Type B pancreatic cell (in vitro differentiated cells): ENCODE results near the gene AGBL3. TPM values are rescaled to one million over a fixed set of nuclear protein-coding genes. Genes with fewer than 3 reads are reported as not detected.

ENCODE experiments used
- DNase-seq: peaks from one replicate; pipeline ENCODE4 v3.0.0; 2021; ENCODE audit warnings: mixed read lengths; ENCODE audit not compliant: unreplicated experiment; ENCODE audit errors: extremely low spot score
- H3K27ac Mint-ChIP-seq: 2 replicates; pipeline ENCODE4 v1.8.0; 2021; ENCODE audit warnings: mild to moderate bottlenecking, mixed read lengths
- H3K27me3 Mint-ChIP-seq: 2 replicates; pipeline ENCODE4 v1.8.0; 2021; ENCODE audit warnings: mixed read lengths
- H3K36me3 Mint-ChIP-seq: 2 replicates; pipeline ENCODE4 v1.8.0; 2021; ENCODE audit warnings: mixed read lengths
- H3K4me1 Mint-ChIP-seq: one replicate; pipeline ENCODE4 v1.8.0; 2021; ENCODE audit warnings: mixed read lengths; ENCODE audit not compliant: unreplicated experiment
- H3K4me3 Mint-ChIP-seq: 2 replicates; pipeline ENCODE4 v1.8.0; 2021; ENCODE audit warnings: mild to moderate bottlenecking, mixed read lengths
- H3K9me3 Mint-ChIP-seq: 2 replicates; pipeline ENCODE4 v1.8.0; 2021; ENCODE audit warnings: mixed read lengths
- long read RNA-seq: library from polyadenylated mRNA; unstranded; transcript quantifications from one replicate; pipeline ENCODE4 v2.0.0, GENCODE V29; 2020
- total RNA-seq: library from RNA; stranded (reverse); gene quantifications from 2 replicates; pipeline ENCODE4 v1.2.1, GENCODE V29; 2021; ENCODE audit warnings: low replicate concordance
- TF ChIP-seq, protein P1 (sequence below): fragments of 200-600 bp; sonication (generic); conservative IDR thresholded peaks from 2 replicates; pipeline ENCODE4 v1.5.0; 2021; ENCODE audit warnings: antibody characterized with exemption, mild to moderate bottlenecking

Gene AGBL3
- total RNA-seq: 2.4 and 3.2 TPM in 2 replicates
- long read RNA-seq, partial matches to known transcripts: 1 of 14 reads
- long read RNA-seq, other reads (novel, unspliced or antisense): 12 of 14 reads

DNA sequence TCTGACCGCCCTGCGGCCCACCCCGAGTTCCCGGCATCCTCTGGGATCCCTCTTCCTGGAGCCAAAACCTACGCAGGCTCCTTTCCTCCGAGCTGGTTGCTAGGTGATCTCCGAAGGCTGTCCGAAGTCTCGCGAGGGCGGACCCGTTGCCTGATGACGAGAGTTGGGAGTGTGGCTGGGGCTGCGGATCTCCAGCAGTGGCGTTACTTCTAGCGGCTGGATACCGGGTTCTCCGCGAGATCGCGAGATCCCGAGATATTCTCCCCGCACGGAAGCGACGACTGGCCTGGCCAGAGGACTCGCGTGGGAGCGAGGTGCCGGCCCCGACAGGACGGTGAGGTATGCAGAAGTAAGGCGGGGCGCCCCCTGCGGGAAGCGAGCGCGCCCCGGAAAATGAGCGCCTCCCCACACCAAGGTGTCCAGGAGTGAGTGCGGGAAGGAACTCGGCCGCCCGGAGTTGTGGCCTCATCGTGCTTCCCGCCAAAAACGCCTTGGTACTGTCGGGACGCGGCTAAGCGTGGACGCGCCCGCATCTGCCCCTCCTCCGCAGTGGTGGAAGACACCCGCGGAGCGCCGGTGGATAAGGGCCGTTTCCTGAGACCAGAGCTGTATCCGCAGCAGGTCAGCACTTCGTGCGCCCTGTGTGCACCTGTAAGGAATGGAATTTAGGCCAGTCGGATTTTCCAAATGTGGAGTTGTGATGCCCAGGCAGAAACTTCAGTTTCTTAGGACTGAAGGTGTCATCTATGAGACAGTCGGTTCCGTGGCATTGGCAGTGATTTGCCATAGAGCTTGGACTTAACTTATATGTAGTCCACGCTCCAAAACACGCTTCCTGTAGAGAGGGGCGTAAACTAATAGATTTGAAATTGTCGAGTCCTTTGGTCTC is at the start of gene AGBL3:
Gene AGBL3, plus strand, starts transcription at position 146 of the 889 bp plus-strand sequence. CDS start 1,426 bp downstream, outside the sequence.
- H3K4me3 Mint-ChIP-seq: peak within 1 kb of the TSS; percentile 97
- TF ChIP-seq, protein P1, sequence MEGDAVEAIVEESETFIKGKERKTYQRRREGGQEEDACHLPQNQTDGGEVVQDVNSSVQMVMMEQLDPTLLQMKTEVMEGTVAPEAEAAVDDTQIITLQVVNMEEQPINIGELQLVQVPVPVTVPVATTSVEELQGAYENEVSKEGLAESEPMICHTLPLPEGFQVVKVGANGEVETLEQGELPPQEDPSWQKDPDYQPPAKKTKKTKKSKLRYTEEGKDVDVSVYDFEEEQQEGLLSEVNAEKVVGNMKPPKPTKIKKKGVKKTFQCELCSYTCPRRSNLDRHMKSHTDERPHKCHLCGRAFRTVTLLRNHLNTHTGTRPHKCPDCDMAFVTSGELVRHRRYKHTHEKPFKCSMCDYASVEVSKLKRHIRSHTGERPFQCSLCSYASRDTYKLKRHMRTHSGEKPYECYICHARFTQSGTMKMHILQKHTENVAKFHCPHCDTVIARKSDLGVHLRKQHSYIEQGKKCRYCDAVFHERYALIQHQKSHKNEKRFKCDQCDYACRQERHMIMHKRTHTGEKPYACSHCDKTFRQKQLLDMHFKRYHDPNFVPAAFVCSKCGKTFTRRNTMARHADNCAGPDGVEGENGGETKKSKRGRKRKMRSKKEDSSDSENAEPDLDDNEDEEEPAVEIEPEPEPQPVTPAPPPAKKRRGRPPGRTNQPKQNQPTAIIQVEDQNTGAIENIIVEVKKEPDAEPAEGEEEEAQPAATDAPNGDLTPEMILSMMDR: peak; percentile 64
- no peaks in the 10 kb centered on the region for H3K9me3 Mint-ChIP-seq
- peaks cover 22% of the 10 kb centered on the region for H3K4me1 Mint-ChIP-seq
- DNase-seq: peak; percentile 95
- no peaks in the 10 kb centered on the region for H3K27me3 Mint-ChIP-seq
- H3K36me3 Mint-ChIP-seq: peaks cover 21% of the 10 kb centered on the region
- H3K27ac Mint-ChIP-seq: peak within 1 kb of the TSS; percentile 95

GRCh38 chr7:134936893-134937510 is 49.3 kb upstream of the AGBL3 start:
- Mint-ChIP-seq H3K27me3 (no peaks in the 10 kb centered on the region), H3K4me3 (peak overlapping the region; percentile 14), H3K36me3 (peaks cover 64% of the 10 kb centered on the region), H3K9me3 (peaks cover 3% of the 10 kb centered on the region), H3K27ac (peak overlapping the region; percentile 92), H3K4me1 (peaks cover 33% of the 10 kb centered on the region)
- DNase-seq: no peak
- TF ChIP-seq, protein P1: no peak

GRCh38 chr7:134938141-134938540 is 48.2 kb upstream of the AGBL3 start:
- peak overlapping the region; percentile 92 for H3K27ac Mint-ChIP-seq
- H3K4me1 Mint-ChIP-seq: peaks cover 40% of the 10 kb centered on the region
- H3K4me3 Mint-ChIP-seq: no peak overlapping the region
- H3K36me3 Mint-ChIP-seq: peaks cover 62% of the 10 kb centered on the region
- DNase-seq: no peak
- H3K9me3 Mint-ChIP-seq: peaks cover 3% of the 10 kb centered on the region
- no peaks in the 10 kb centered on the region for H3K27me3 Mint-ChIP-seq
- TF ChIP-seq, protein P1: no peak

GRCh38 chr7:134939136-134939535 is 47.2 kb upstream of the AGBL3 start:
- Mint-ChIP-seq H3K36me3 (peaks cover 58% of the 10 kb centered on the region), H3K9me3 (peaks cover 3% of the 10 kb centered on the region), H3K4me1 (peaks cover 40% of the 10 kb centered on the region), H3K4me3 (peak overlapping the region; percentile 78), H3K27ac (peak overlapping the region; percentile 92), H3K27me3 (no peaks in the 10 kb centered on the region)
- TF ChIP-seq, protein P1: no peak
- no peak for DNase-seq

DNA sequence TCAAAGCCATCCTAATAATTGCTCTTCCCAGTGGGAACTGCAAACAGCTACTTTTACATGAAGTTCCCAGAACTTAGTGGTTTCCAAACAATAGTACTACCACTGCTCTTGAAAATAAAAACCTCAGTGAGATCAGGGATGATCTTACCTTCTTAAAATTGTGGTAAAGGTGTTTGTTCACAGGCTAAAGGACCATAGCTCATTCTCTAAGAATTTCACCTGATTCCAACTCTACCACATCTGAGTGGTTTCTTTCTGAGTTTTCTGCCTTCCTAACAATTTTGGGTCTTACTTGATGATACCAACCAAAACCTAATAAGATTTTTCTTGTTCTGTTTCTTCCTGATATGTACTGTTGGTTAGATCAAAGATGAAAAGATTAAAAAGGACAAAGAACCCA is 45.6 kb upstream of the AGBL3 start:
- Mint-ChIP-seq H3K4me1 (peaks cover 40% of the 10 kb centered on the region), H3K27ac (peak overlapping the region; percentile 92)

More for the DNA sequence above, 45.6 kb upstream of the AGBL3 start:
- TF ChIP-seq, protein P1: no peak
- Mint-ChIP-seq H3K36me3 (peaks cover 51% of the 10 kb centered on the region), H3K4me3 (peak overlapping the region; percentile 16), H3K9me3 (peaks cover 3% of the 10 kb centered on the region), H3K27me3 (no peaks in the 10 kb centered on the region)
- DNase-seq: no peak
